Left ventricle myocardium inferior (tissue), 1 donor: Measurements from ENCODE around the gene KIF2A. TPM values are rescaled to one million over a fixed set of nuclear protein-coding genes. Genes with fewer than 3 reads are reported as not detected.
A peak's percentile ranks its signal among the peaks of the same experiment; 100 is the strongest.

Experiments
- DNase-seq: peaks from one replicate; pipeline ENCODE4 v3.0.0-alpha.2; 2020
- H3K27ac ChIP-seq: fragments of 200-600 bp; replicated peaks from 2 replicates; pipeline ENCODE4 v1.8.0; 2021
- H3K27me3 ChIP-seq: fragments of 200-600 bp; 2 replicates; pipeline ENCODE4 v1.8.0; 2021; ENCODE audit warnings: low read depth
- H3K36me3 ChIP-seq: fragments of 200-600 bp; 2 replicates; pipeline ENCODE4 v1.8.0; 2021
- H3K4me1 ChIP-seq: fragments of 200-600 bp; 2 replicates; pipeline ENCODE4 v1.8.0; 2021
- H3K4me3 ChIP-seq: fragments of 200-600 bp; 2 replicates; pipeline ENCODE4 v1.8.0; 2021; ENCODE audit warnings: mild to moderate bottlenecking, moderate library complexity
- H3K9me3 ChIP-seq: fragments of 200-600 bp; replicated peaks from 2 replicates; pipeline ENCODE4 v1.8.0; 2021
- intact Hi-C: fragments of 100-400 bp; cut with micrococcal nuclease; formaldehyde crosslinking; loops from one replicate; pipeline ENCODE4 v1.11.0; 2022
- total RNA-seq: library from RNA; stranded (reverse); fragmentation: NEBNext Ultra II Directional; extraction: Animal tissue kit (Norgen Biotek cat#: 25700); gene quantifications from one replicate; pipeline ENCODE4 v1.2.1, GENCODE V29; 2021
- TF ChIP-seq, protein P1 (sequence below): fragments of 200-600 bp; IDR thresholded peaks from 2 replicates; pipeline ENCODE4 v1.8.0; 2021; ENCODE audit warnings: antibody characterized with exemption, mild to moderate bottlenecking, borderline replicate concordance
- donor health status: DM: no; HTN: yes; CAD: no; lungs with severe emphysema.

Gene KIF2A
- total RNA-seq, 1 donor from 2014 or later, result 9.7 TPM

DNA sequence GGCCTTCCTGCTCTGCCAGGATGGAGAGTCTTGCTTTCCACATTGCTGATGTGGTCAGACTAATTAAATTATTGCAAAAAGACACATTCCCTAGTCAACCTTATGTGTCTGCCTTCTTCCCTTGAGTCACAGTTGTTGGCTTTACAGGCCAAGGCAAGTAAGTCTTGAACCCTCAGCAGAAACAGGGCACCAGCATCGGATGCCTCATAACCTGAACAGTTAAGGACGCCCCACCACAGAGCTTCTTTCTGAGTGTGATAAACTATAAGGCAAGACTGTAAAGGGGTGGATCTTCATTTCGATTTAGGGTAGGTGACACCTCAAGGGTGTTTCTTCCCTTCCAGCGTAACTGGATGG lies 670 bp upstream of the KIF2A start:
- H3K36me3 ChIP-seq, result no peaks in the 10 kb centered on the region
- no peaks in the 10 kb centered on the region for H3K9me3 ChIP-seq
- H3K4me1 ChIP-seq, result peaks cover 28% of the 10 kb centered on the region
- peak overlapping the region; percentile 97 for H3K4me3 ChIP-seq
- H3K27ac ChIP-seq, result peak overlapping the region; percentile 93
- TF ChIP-seq, protein P1, sequence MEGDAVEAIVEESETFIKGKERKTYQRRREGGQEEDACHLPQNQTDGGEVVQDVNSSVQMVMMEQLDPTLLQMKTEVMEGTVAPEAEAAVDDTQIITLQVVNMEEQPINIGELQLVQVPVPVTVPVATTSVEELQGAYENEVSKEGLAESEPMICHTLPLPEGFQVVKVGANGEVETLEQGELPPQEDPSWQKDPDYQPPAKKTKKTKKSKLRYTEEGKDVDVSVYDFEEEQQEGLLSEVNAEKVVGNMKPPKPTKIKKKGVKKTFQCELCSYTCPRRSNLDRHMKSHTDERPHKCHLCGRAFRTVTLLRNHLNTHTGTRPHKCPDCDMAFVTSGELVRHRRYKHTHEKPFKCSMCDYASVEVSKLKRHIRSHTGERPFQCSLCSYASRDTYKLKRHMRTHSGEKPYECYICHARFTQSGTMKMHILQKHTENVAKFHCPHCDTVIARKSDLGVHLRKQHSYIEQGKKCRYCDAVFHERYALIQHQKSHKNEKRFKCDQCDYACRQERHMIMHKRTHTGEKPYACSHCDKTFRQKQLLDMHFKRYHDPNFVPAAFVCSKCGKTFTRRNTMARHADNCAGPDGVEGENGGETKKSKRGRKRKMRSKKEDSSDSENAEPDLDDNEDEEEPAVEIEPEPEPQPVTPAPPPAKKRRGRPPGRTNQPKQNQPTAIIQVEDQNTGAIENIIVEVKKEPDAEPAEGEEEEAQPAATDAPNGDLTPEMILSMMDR, result no peak
- DNase-seq, result no peak
- intact Hi-C loops, result no loop called here
- H3K27me3 ChIP-seq, result no peaks in the 10 kb centered on the region

DNA sequence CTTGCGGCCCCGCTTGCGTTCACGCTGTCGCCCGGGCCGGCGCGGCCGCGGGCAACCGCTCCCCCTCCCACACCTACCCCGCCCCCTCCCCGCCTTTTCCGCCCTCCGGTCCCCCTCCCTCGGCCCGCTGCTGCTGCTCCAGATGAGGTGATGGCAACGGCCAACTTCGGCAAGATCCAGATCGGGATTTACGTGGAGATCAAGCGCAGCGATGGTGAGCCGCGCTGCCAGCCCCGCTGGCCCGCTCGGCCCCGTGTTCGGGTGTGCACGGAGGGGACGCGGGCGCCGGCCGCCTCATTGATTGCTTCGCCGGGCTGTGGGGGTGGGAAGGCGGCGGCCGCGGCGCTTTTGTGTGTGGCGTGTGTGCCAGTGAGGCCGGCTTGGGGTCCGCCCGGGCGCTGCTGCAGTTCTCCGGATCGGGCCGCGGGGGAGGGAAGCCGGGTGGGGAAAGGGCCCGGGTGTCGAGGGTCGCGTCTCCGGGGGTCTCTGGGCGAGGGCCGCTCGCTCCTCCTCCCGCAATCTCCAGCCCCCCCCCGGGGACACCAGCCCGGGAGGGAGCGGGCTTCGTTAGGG lies 403 bp downstream of the KIF2A start:
- Histone ChIP-seq H3K36me3 (no peaks in the 10 kb centered on the region), H3K27ac (peak overlapping the region; percentile 93), H3K4me1 (peaks cover 36% of the 10 kb centered on the region), H3K27me3 (no peaks in the 10 kb centered on the region), H3K9me3 (no peaks in the 10 kb centered on the region), H3K4me3 (peak overlapping the region; percentile 97)
- no peak for DNase-seq
- intact Hi-C loops, result no loop called here
- TF ChIP-seq, protein P1, result no peak

DNA sequence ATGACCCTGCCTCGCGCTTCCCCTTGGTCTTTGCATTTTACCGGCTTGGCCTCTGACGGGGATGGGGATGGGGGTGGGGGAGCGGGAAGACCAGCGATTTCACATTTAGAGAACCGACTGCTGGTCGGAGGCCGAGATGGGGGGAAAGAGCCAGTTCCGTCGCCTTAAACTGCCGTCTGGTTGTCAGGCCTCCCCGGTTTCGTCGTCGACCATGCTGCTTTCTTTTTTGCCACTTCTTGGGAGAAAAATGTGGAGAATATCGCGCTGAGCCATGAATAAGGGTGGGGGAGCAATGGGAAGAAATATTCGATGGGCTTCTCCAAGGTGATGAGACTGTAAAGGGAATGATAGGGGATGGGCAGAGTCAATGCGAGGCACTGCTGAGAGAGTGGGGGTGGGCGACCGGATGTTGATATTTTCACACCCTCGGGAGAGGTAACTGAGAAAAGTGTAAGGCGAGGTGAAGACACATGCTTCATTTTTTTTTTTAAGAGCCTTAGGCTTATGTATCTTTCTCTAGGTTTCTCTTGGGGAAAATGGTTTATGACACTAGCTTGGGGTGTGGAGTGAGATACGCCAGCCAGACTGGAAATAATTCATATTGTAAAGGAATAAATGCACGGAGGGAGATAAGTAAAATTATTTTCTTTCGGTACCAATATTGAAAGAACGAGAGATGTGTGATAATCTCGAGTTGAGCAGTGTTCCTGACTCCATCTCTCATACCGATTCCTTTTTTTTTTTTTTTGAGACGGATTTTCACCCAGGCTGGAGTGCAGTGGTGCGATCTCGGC lies 1.1 kb downstream of the KIF2A start:
- TF ChIP-seq, protein P1, result no peak
- Histone ChIP-seq H3K4me3 (peak overlapping the region; percentile 97), H3K27ac (peak overlapping the region; percentile 93), H3K36me3 (no peaks in the 10 kb centered on the region), H3K4me1 (peaks cover 36% of the 10 kb centered on the region), H3K9me3 (no peaks in the 10 kb centered on the region), H3K27me3 (no peaks in the 10 kb centered on the region)
- intact Hi-C loops, result no loop called here
- DNase-seq, result peak; percentile 23

DNA sequence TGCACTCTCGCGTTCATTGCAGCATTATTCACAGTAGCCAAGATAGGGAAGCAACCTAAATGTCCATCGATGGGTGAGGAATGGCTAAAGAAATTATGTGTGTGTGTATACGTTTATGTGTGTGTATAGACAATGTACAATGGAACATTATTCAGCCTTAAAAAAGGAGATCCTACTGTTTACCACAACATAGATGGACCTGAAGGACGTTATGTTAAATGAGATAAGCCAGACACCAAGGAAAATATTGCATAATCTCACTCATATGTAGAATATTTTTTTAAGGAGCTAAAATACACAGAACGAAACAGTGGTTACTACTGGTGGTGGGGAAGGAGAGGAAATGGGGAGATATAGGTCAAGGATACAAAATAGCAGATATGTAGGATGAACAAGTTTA lies 2.4 kb downstream of the KIF2A start:
- Histone ChIP-seq H3K36me3 (no peaks in the 10 kb centered on the region), H3K27ac (no peak overlapping the region), H3K4me1 (peaks cover 36% of the 10 kb centered on the region), H3K27me3 (no peaks in the 10 kb centered on the region), H3K4me3 (no peak overlapping the region), H3K9me3 (no peaks in the 10 kb centered on the region)
- intact Hi-C loops, result no loop called here
- DNase-seq, result no peak
- TF ChIP-seq, protein P1, result no peak

DNA sequence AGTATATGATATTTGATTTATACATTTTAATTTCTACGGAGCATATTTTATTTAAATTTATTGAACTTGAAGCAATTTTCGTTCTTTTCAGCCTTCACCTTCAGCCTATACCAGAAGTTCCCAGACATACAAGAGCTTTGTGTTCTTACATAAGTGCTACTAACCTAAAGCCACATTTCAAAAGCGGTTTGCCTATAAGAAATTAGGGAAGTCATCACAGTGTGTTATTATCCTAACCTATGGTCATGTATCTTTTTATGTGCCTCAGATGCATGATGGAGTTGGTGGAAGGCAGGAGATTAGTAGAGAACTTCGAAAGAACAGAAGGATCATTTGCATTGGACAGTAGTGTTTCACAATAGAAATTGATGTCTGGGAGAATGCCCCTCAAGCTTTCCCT lies 3.1 kb downstream of the KIF2A start:
- intact Hi-C loops, result no loop called here
- TF ChIP-seq, protein P1, result no peak
- Histone ChIP-seq H3K27ac (no peak overlapping the region), H3K4me3 (no peak overlapping the region), H3K4me1 (peaks cover 36% of the 10 kb centered on the region), H3K9me3 (no peaks in the 10 kb centered on the region), H3K36me3 (no peaks in the 10 kb centered on the region), H3K27me3 (no peaks in the 10 kb centered on the region)
- no peak for DNase-seq
